ENCODE measurements around the gene A2M. TPM values are rescaled to one million over a fixed set of nuclear protein-coding genes. Genes with fewer than 3 reads are reported as not detected.

The A2M gene
- total and polyA plus RNA-seq, 2 donors (not counting 1 experiment from before 2014, with no cell fraction given): 0.04 TPM; not detected in 1

DNA sequence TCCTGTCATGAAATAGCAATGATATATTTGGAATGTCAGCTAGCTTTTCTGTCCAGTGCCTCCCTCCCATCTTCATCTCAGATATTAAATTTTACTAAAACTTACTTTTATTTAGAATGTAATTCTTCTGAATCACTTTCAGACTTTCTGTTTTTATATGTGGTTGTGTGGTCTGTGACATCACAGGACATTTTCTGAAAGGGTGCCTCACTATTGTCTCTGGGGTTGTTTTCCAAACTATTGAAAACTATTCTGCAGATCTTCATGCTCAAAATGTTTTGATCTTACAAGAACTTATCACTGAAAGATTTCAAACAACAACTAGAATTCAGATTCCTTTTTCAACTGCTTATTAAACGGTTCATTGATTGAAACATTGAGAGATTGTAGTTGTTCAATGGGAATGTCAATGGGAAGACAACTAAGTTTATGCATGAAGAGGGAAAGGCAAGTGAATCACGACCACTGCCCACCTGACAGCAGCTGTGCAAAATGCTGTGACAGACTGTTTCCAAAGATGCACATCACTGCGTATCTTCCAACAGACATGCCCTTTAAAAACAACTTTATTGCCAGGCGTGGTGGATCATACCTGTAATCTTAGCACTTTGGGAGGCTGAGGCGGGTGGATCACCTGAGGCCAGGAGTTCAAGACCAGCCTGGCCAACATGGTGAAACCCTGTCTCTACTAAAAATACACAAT, 75.1 kb downstream of the A2M start:
- Histone ChIP-seq H3K27me3 (replicated peaks in 1 of 4; ENCODE audit: control extremely low read depth in 1 of 4, control insufficient read depth in 3 of 4, insufficient read depth in 4 of 4, low read length in 3 of 4) (no peaks in the 10 kb centered on the region), H3K9ac (ENCODE audit: low read length) (no peak overlapping the region), H4K20me1 (ENCODE audit: control insufficient read depth, insufficient read depth, low read length, poor library complexity, severe bottlenecking) (no peaks in the 10 kb centered on the region), H3K79me2 (ENCODE audit: control insufficient read depth, insufficient read depth, low read length) (no peaks in the 10 kb centered on the region), H3K4me3 (ENCODE audit: control extremely low read depth in 1 of 5, extremely low read depth in 1 of 5, insufficient read depth in 1 of 5, low read depth in 2 of 5, low read length in 4 of 5) (no peak overlapping the region), H3K9me3 (ENCODE audit: control extremely low read depth in 1 of 3, control insufficient read depth in 2 of 3, insufficient read depth in 1 of 3, low read length in 2 of 3) (no peaks in the 10 kb centered on the region), H3K4me1 (ENCODE audit: control insufficient read depth in 2 of 2, insufficient read depth in 2 of 2, low read length in 2 of 2) (no peaks in the 10 kb centered on the region), H3K4me2 (replicated peaks; ENCODE audit: low read depth, low read length, poor library complexity, severe bottlenecking) (no peak overlapping the region), H3K27ac (ENCODE audit: low read length in 2 of 2) (no peak overlapping the region), H2AFZ (ENCODE audit: insufficient read depth, low read depth, low read length, poor library complexity, severe bottlenecking) (no peak overlapping the region), H3K36me3 (replicated peaks in 1 of 2; ENCODE audit: control extremely low read depth in 1 of 2, control insufficient read depth in 1 of 2, extremely low read depth in 1 of 2, insufficient read depth in 2 of 2, low read length in 1 of 2) (no peaks in the 10 kb centered on the region)
- no peak for DNase-seq
- Mint-ChIP-seq H3K27me3 (peaks cover 4% of the 10 kb centered on the region), H3K4me1 (no peaks in the 10 kb centered on the region), H3K9me3 (ENCODE audit: insufficient read depth) (no peaks in the 10 kb centered on the region), H3K27ac (no peak overlapping the region), H3K4me3 (no peak overlapping the region)
- ATAC-seq (ENCODE audit: low read depth): no peak
- POLR2A ChIA-PET: no interaction called here
- no peak for TF ChIP-seq EZH2 (IDR thresholded peaks at IDR 0.05; ENCODE audit: borderline replicate concordance, insufficient read depth, low read depth, low read length, poor library complexity, severe bottlenecking)
- TF ChIP-seq, protein P1, sequence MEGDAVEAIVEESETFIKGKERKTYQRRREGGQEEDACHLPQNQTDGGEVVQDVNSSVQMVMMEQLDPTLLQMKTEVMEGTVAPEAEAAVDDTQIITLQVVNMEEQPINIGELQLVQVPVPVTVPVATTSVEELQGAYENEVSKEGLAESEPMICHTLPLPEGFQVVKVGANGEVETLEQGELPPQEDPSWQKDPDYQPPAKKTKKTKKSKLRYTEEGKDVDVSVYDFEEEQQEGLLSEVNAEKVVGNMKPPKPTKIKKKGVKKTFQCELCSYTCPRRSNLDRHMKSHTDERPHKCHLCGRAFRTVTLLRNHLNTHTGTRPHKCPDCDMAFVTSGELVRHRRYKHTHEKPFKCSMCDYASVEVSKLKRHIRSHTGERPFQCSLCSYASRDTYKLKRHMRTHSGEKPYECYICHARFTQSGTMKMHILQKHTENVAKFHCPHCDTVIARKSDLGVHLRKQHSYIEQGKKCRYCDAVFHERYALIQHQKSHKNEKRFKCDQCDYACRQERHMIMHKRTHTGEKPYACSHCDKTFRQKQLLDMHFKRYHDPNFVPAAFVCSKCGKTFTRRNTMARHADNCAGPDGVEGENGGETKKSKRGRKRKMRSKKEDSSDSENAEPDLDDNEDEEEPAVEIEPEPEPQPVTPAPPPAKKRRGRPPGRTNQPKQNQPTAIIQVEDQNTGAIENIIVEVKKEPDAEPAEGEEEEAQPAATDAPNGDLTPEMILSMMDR (IDR thresholded peaks at IDR 0.05): no peak
- intact Hi-C loops (cut with micrococcal nuclease): no loop called here
- 98% methylated on average over 4 of the region's 5 CpGs for whole genome bisulfite sequencing (ENCODE audit: insufficient coverage)
- CTCF ChIA-PET: interaction anchor here (0.6 to 2.2 kb wide), 5 partner anchors 9 to 496 kb away, joined by 3 to 14 read pairs (median 5); no protein-coding TSS in a partner anchor

DNA sequence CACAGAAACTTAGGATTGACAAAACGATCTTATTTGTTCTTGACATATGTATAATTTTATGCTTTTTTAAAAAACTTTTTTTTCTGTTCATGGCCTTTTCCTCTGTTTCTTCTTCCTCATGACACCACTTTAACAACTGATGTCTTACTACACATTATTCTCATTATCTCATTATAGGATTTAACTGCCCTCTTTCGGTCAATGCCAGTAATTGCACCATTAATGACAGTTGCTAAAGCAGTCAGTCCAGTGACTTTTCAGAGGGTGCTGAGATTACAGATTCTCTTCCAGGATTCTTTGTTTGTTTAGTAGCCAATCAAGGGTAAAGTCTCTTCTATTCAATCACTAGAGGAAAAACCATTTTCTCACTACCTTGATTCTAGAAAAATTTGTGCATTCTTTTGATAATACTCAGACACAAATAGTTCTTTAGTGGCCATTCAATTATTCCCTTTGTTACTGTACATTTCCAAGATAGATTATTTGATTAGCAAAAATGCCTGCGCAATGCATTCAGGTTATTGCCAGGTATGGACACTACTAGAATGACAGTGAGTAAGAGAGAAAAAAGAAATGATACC, 76.2 kb downstream of the A2M start:
- Mint-ChIP-seq H3K27me3 (peaks cover 4% of the 10 kb centered on the region), H3K4me3 (no peak overlapping the region), H3K27ac (no peak overlapping the region), H3K4me1 (no peaks in the 10 kb centered on the region), H3K9me3 (ENCODE audit: insufficient read depth) (no peaks in the 10 kb centered on the region)
- intact Hi-C loops (cut with micrococcal nuclease): loop anchor here (1.0 to 10.0 kb wide), 4 partner anchors 89 to 382 kb away; partner anchors contain the start of gene PHC1
- H3K27me3 ChIP-seq (replicated peaks in 1 of 4; ENCODE audit: control extremely low read depth in 1 of 4, control insufficient read depth in 3 of 4, insufficient read depth in 4 of 4, low read length in 3 of 4): no peaks in the 10 kb centered on the region
- H3K4me2 ChIP-seq (replicated peaks; ENCODE audit: low read depth, low read length, poor library complexity, severe bottlenecking): no peak overlapping the region
- ATAC-seq (ENCODE audit: low read depth) (no peak), DNase-seq (peak; percentile 57)
- no peaks in the 10 kb centered on the region for H3K36me3 ChIP-seq (replicated peaks in 1 of 2; ENCODE audit: control extremely low read depth in 1 of 2, control insufficient read depth in 1 of 2, extremely low read depth in 1 of 2, insufficient read depth in 2 of 2, low read length in 1 of 2)
- H3K9ac ChIP-seq (ENCODE audit: low read length): no peak overlapping the region
- H3K4me3 ChIP-seq (ENCODE audit: control extremely low read depth in 1 of 5, extremely low read depth in 1 of 5, insufficient read depth in 1 of 5, low read depth in 2 of 5, low read length in 4 of 5): no peak overlapping the region
- POLR2A ChIA-PET: no interaction called here
- WGBS (ENCODE audit: insufficient coverage): no CpG with 5 or more reads among the region's 3 CpGs
- no peaks in the 10 kb centered on the region for H3K79me2 ChIP-seq (ENCODE audit: control insufficient read depth, insufficient read depth, low read length)
- no peaks in the 10 kb centered on the region for H3K4me1 ChIP-seq (ENCODE audit: control insufficient read depth in 2 of 2, insufficient read depth in 2 of 2, low read length in 2 of 2)
- H3K9me3 ChIP-seq (ENCODE audit: control extremely low read depth in 1 of 3, control insufficient read depth in 2 of 3, insufficient read depth in 1 of 3, low read length in 2 of 3): peaks cover 0 to 3% (median 0%) of the 10 kb centered on the region in 3 donors
- CTCF ChIA-PET: interaction anchor here (0.6 to 3.5 kb wide), 21 partner anchors 10 to 502 kb away, joined by 3 to 33 read pairs (median 6); partner anchors contain the start of genes M6PR and PHC1
- TF ChIP-seq EZH2 (IDR thresholded peaks at IDR 0.05; ENCODE audit: borderline replicate concordance, insufficient read depth, low read depth, low read length, poor library complexity, severe bottlenecking): no peak
- TF ChIP-seq, protein P1 (IDR thresholded peaks at IDR 0.05): peak; percentile 93
- no peak overlapping the region for H2AFZ ChIP-seq (ENCODE audit: insufficient read depth, low read depth, low read length, poor library complexity, severe bottlenecking)
- H3K27ac ChIP-seq (ENCODE audit: low read length in 2 of 2): no peak overlapping the region
- H4K20me1 ChIP-seq (ENCODE audit: control insufficient read depth, insufficient read depth, low read length, poor library complexity, severe bottlenecking): no peaks in the 10 kb centered on the region
